ENCODE results near the gene SLC31A1. TPM values are rescaled to one million over a fixed set of nuclear protein-coding genes. Genes with fewer than 3 reads are reported as not detected.

Gene SLC31A1
- total RNA-seq, 4 donors from 2014 or later: 2.9 to 5.6 (median 4.3) TPM

DNA sequence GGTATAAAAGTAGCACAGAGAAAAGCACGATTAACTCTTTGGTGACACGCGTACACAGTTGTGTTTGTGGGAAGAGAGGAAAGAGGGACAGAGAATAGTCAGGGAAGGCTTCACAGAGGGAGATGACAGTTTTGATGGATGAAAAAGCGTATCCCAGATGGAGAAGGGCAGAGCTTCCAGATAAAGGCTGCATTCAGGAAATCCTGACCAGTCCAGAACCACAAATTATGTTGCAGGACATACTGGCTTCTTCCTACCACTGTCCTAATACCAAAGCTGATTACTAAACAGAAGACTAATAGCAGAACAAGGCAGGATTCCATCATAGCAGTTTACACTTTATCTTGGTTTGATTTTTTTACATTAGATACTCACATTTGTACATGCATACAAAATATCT lies 36.1 kb upstream of the SLC31A1 start:
- TF ChIP-seq, protein P1, sequence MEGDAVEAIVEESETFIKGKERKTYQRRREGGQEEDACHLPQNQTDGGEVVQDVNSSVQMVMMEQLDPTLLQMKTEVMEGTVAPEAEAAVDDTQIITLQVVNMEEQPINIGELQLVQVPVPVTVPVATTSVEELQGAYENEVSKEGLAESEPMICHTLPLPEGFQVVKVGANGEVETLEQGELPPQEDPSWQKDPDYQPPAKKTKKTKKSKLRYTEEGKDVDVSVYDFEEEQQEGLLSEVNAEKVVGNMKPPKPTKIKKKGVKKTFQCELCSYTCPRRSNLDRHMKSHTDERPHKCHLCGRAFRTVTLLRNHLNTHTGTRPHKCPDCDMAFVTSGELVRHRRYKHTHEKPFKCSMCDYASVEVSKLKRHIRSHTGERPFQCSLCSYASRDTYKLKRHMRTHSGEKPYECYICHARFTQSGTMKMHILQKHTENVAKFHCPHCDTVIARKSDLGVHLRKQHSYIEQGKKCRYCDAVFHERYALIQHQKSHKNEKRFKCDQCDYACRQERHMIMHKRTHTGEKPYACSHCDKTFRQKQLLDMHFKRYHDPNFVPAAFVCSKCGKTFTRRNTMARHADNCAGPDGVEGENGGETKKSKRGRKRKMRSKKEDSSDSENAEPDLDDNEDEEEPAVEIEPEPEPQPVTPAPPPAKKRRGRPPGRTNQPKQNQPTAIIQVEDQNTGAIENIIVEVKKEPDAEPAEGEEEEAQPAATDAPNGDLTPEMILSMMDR (IDR thresholded peaks at IDR 0.05 in 4 of 5, conservative IDR thresholded peaks at IDR 0.05 in 1 of 5): no peak
- no peak for TF ChIP-seq POLR2A (IDR thresholded peaks at IDR 0.05)
- Histone ChIP-seq H3K4me3 (no peak overlapping the region), H3K4me1 (no peaks in the 10 kb centered on the region), H3K9me3 (no peaks in the 10 kb centered on the region), H3K27me3 (no peaks in the 10 kb centered on the region), H3K27ac (no peak overlapping the region), H3K36me3 (peaks cover 2 to 89% of the 10 kb centered on the region in 2 donors)
- intact Hi-C loops (cut with DNase I; ENCODE audit: low total_unique reads): no loop called here
- DNase-seq (no peak), ATAC-seq (no peak)
- in situ Hi-C loops (cut with MboI; ENCODE audit: low sequenced_read_pairs in 4 of 4): no loop called here

DNA sequence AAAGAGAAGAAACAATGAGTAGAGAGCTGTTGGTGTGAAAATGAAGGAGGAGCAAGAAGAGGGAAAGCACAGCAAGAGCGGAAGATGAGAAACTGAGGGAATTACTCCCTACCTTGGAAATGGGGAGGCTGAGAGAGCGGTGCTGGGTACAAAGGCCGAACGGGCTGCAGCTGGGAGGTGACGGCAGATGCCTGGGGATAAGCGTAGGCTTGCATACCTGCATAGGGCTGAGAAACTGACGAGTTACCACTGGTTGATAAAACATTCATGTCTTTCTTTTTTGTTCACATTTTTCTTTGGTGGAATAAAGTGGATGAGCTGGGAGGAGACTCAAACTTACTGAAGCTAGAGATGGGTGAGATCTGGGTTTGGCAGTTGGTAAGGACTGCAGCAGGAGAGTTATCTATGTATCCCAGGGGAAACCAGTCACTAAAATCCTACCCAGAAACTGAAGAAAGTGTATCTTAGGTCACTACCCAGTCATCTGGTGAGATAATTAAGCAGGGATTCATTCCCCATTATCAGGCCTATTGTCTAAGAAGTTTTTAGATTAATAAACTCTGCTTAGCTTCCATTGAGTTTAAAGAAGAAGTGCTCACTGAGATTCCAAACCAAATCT lies 35.1 kb upstream of the SLC31A1 start:
- no peak overlapping the region for H3K27ac ChIP-seq
- TF ChIP-seq, protein P1 (IDR thresholded peaks at IDR 0.05 in 4 of 5, conservative IDR thresholded peaks at IDR 0.05 in 1 of 5): no peak
- no peak for TF ChIP-seq POLR2A (IDR thresholded peaks at IDR 0.05)
- H3K4me1 ChIP-seq: no peaks in the 10 kb centered on the region
- H3K36me3 ChIP-seq: peaks cover 2 to 83% of the 10 kb centered on the region in 2 donors
- no peak for ATAC-seq
- in situ Hi-C loops (cut with MboI; ENCODE audit: low sequenced_read_pairs in 4 of 4) (no loop called here), intact Hi-C loops (cut with DNase I; ENCODE audit: low total_unique reads) (no loop called here)
- H3K27me3 ChIP-seq: no peaks in the 10 kb centered on the region
- H3K4me3 ChIP-seq: no peak overlapping the region
- DNase-seq: no peak
- no peaks in the 10 kb centered on the region for H3K9me3 ChIP-seq

DNA sequence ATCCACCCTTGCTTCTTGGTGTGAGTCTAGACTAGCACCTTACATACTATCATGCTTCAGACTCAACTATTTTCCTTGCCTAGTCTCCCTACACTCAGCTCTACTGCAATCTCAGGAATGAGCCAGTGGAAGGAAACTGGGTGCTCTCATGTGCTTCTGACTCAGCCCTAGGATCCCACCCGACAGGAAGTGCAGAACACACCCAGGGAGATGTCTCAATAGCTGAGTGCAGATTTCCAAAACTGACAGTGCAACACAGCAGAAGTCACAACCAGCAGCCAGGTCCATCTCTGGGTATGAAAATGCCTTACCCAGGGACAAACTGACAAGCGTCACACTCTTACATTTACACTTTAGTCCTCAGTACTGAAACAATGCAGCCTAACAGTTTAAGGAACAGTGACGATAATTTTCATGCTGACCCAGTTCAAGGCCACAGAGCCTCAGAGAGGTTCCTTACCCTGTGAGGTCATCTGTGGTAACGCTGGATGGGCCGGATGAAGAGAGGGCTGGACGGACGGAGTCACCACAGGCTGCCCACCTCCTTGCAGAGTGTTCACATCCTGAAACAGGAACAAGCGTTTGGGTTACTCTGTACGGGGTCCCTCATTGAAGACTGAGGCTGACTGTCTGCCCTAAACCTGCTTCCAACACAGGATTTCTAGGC lies 33.3 kb upstream of the SLC31A1 start:
- no peaks in the 10 kb centered on the region for H3K4me1 ChIP-seq
- peak overlapping the region; percentile 37 to 40 (median 38) for H3K27ac ChIP-seq
- H3K4me3 ChIP-seq: no peak overlapping the region
- DNase-seq (peak; percentile 49 to 69), ATAC-seq (peak; percentile 80 to 84)
- H3K9me3 ChIP-seq: no peaks in the 10 kb centered on the region
- peaks cover 2 to 65% of the 10 kb centered on the region in 2 donors for H3K36me3 ChIP-seq
- peak; percentile 28 to 51 for TF ChIP-seq POLR2A (IDR thresholded peaks at IDR 0.05)
- TF ChIP-seq, protein P1 (IDR thresholded peaks at IDR 0.05 in 4 of 5, conservative IDR thresholded peaks at IDR 0.05 in 1 of 5): no peak
- in situ Hi-C loops (cut with MboI; ENCODE audit: low sequenced_read_pairs in 4 of 4) (no loop called here), intact Hi-C loops (cut with DNase I; ENCODE audit: low total_unique reads) (no loop called here)
- no peaks in the 10 kb centered on the region for H3K27me3 ChIP-seq

DNA sequence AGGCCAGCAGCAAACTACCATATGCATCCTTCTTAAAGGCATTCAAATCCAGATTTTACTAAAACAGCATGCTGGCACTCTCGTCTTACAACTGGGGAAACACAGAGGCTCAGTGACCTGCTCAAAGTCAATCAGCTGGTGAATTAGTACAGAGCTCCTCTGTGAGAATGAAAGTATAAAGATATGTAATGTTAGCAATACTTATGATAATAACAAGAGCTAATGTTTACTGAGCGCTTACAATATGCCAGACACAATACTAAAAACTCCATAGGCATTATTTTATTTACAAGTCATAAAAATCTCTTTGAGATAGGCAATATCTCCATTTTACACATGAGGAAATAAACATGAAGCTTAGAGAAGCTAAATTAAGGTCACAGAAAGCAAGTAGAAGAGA lies 28.9 kb upstream of the SLC31A1 start:
- no peaks in the 10 kb centered on the region for H3K9me3 ChIP-seq
- H3K36me3 ChIP-seq: peaks cover 2 to 52% of the 10 kb centered on the region in 2 donors
- intact Hi-C loops (cut with DNase I; ENCODE audit: low total_unique reads): no loop called here
- in situ Hi-C loops (cut with MboI; ENCODE audit: low sequenced_read_pairs in 4 of 4): no loop called here
- TF ChIP-seq POLR2A (IDR thresholded peaks at IDR 0.05): no peak
- TF ChIP-seq, protein P1 (IDR thresholded peaks at IDR 0.05 in 4 of 5, conservative IDR thresholded peaks at IDR 0.05 in 1 of 5): no peak
- DNase-seq: no peak
- no peaks in the 10 kb centered on the region for H3K27me3 ChIP-seq
- H3K27ac ChIP-seq: no peak overlapping the region
- ATAC-seq: no peak
- no peak overlapping the region for H3K4me3 ChIP-seq
- no peaks in the 10 kb centered on the region for H3K4me1 ChIP-seq
